SK-N-SH (cell line): ENCODE results near the gene IFNGR1. TPM values are rescaled to one million over a fixed set of nuclear protein-coding genes. Genes with fewer than 3 reads are reported as not detected.

Experiments used
- CTCF ChIA-PET: fragments of 300-600, 350-600 bp; formaldehyde crosslinking; extraction: SDS; loops from one replicate; lab custom pipeline; 2021; lab: Yijun Ruan, JAX
- POLR2A ChIA-PET: fragments of 350-600 bp; sonication (Branson Sonifier 250); formaldehyde crosslinking; extraction: SDS; loops from one replicate; lab custom pipeline; 2020; ENCODE audit warnings: antibody characterized with exemption, inconsistent platforms; lab: Yijun Ruan, JAX
- DNase-seq: peaks from one replicate; pipeline ENCODE4 v3.0.0; 2012
- H2AFZ ChIP-seq: fragments of 200-600 bp; sonication (generic); 2 replicates; pipeline ENCODE4 v1.8.1; 2016; ENCODE audit warnings: antibody characterized with exemption, mild to moderate bottlenecking, low read depth
- H3F3A ChIP-seq: fragments of 200-600 bp; sonication (generic); replicated peaks from 2 replicates; pipeline ENCODE3; 2016; ENCODE audit warnings: antibody characterized with exemption, mild to moderate bottlenecking; ENCODE audit not compliant: insufficient read depth
- H3K27ac ChIP-seq, 2 experiments: fragments of 200-500 bp in 1 of 2; fragments of 200-600 bp in 1 of 2; sonication (Bioruptor generic) in 1 of 2; sonication (generic), shearing (Covaris generic) in 1 of 2; 2 replicates each; pipeline versions ENCODE4 v1.5.1 to v1.6.1; 2014 to 2016; ENCODE audit warnings: low read depth in 2 of 2, inconsistent platforms in 1 of 2, low read length in 1 of 2, mild to moderate bottlenecking in 1 of 2, mixed read lengths in 1 of 2
- H3K27me3 ChIP-seq: fragments of 200-600 bp; sonication (generic), shearing (Covaris generic); 2 replicates; pipeline ENCODE4 v1.6.1; 2016; ENCODE audit warnings: mixed run types; ENCODE audit not compliant: insufficient read depth
- H3K36me3 ChIP-seq, 2 experiments: fragments of 200-500 bp in 1 of 2; fragments of 200-600 bp in 1 of 2; sonication (Bioruptor generic) in 1 of 2; sonication (generic) in 1 of 2; replicated peaks in 1 of 2; 2 replicates each; pipeline versions ENCODE3 to v1.5.1; 2014 to 2016; ENCODE audit warnings: low read length in 1 of 2, mild to moderate bottlenecking in 1 of 2; ENCODE audit not compliant: insufficient read depth in 2 of 2, control insufficient read depth in 1 of 2
- H3K4me1 ChIP-seq, 2 experiments: fragments of 200-500 bp in 1 of 2; fragments of 200-600 bp in 1 of 2; sonication (Bioruptor generic) in 1 of 2; sonication (generic), shearing (Covaris generic) in 1 of 2; 2 replicates each; pipeline versions ENCODE4 v1.5.1 to v1.6.1; 2014 to 2016; ENCODE audit warnings: low read depth in 1 of 2, low read length in 1 of 2, mixed run types in 1 of 2; ENCODE audit not compliant: insufficient read depth in 2 of 2, control insufficient read depth in 1 of 2
- H3K4me2 ChIP-seq: fragments of 200-600 bp; sonication (generic), shearing (Covaris generic); 2 replicates; pipeline ENCODE4 v1.6.1; 2017; ENCODE audit warnings: mixed run types
- H3K4me3 ChIP-seq, 2 experiments: fragments of 200-500 bp in 1 of 2; fragments of 200-600 bp in 1 of 2; sonication (Bioruptor generic) in 1 of 2; sonication (generic), shearing (Covaris generic) in 1 of 2; 2 replicates each; pipeline versions ENCODE4 v1.5.1 to v1.8.1; 2014 to 2016; ENCODE audit warnings: low read depth in 2 of 2, inconsistent platforms in 1 of 2, low read length in 1 of 2, mild to moderate bottlenecking in 1 of 2, mixed read lengths in 1 of 2, moderate library complexity in 1 of 2
- H3K79me2 ChIP-seq: fragments of 200-600 bp; sonication (generic); 2 replicates; pipeline ENCODE4 v1.8.1; 2017; ENCODE audit warnings: mild to moderate bottlenecking; ENCODE audit not compliant: insufficient read depth
- H3K9ac ChIP-seq: fragments of 200-600 bp; sonication (generic); 2 replicates; pipeline ENCODE4 v1.6.1; 2017; ENCODE audit warnings: mixed run types
- H3K9me2 ChIP-seq: fragments of 200-600 bp; sonication (generic); 2 replicates; pipeline ENCODE4 v1.6.1; 2017; ENCODE audit warnings: mixed run types
- H3K9me3 ChIP-seq: fragments of 200-600 bp; sonication (generic); 2 replicates; pipeline ENCODE4 v1.6.1; 2017; ENCODE audit warnings: mixed run types, mild to moderate bottlenecking, moderate library complexity
- H4K20me1 ChIP-seq: fragments of 200-600 bp; sonication (generic); 2 replicates; pipeline ENCODE4 v1.6.1; 2017; ENCODE audit warnings: mild to moderate bottlenecking, mixed run types; ENCODE audit not compliant: insufficient read depth
- EZH2phosphoT487 ChIP-seq: fragments of 200-600 bp; sonication (generic); IDR thresholded peaks from 2 replicates; pipeline ENCODE4 v1.6.1; 2017; ENCODE audit warnings: low read depth, mixed run types, mild to moderate bottlenecking, antibody characterized with exemption, moderate library complexity, borderline replicate concordance
- FOSL2 ChIP-seq: IDR thresholded peaks from 2 replicates; pipeline ENCODE4 v1.4.0; 2012; ENCODE audit warnings: low read depth, mild to moderate bottlenecking, moderate library complexity, borderline replicate concordance
- GABPA ChIP-seq: IDR thresholded peaks from 2 replicates; pipeline ENCODE4 v1.4.0; 2012; ENCODE audit warnings: low read depth, mild to moderate bottlenecking
- JUND ChIP-seq: IDR thresholded peaks from 2 replicates; pipeline ENCODE4 v1.4.0; 2012
- MEF2A ChIP-seq: IDR thresholded peaks from 2 replicates; pipeline ENCODE4 v1.4.0; 2012; ENCODE audit warnings: low read depth, borderline replicate concordance
- MXI1 ChIP-seq: IDR thresholded peaks from 2 replicates; pipeline ENCODE4 v1.6.1; 2012; ENCODE audit warnings: mild to moderate bottlenecking, low read depth, low read length, improper control_type of control experiment
- PBX3 ChIP-seq: IDR thresholded peaks from 2 replicates; pipeline ENCODE4; 2012
- RXRA ChIP-seq: IDR thresholded peaks from 2 replicates; pipeline ENCODE4 v1.4.0; 2012; ENCODE audit warnings: low read depth, mild to moderate bottlenecking, borderline replicate concordance
- SIN3A ChIP-seq: IDR thresholded peaks from 2 replicates; pipeline ENCODE4 v1.6.1; 2012; ENCODE audit warnings: low read depth, mild to moderate bottlenecking, low read length, moderate library complexity, borderline replicate concordance
- TCF12 ChIP-seq: IDR thresholded peaks from 2 replicates; pipeline ENCODE4 v1.4.0; 2012
- USF1 ChIP-seq: IDR thresholded peaks from 2 replicates; pipeline ENCODE4 v1.4.0; 2012; ENCODE audit warnings: low read depth, borderline replicate concordance
- USF2 ChIP-seq: fragments of 150-350 bp; IDR thresholded peaks from 2 replicates; pipeline ENCODE4 v1.6.1; 2017; ENCODE audit warnings: antibody characterized with exemption, low read length, low read depth, borderline replicate concordance
- ZBTB33 ChIP-seq: IDR thresholded peaks from 2 replicates; pipeline ENCODE4 v1.4.0; 2012; ENCODE audit warnings: low read depth, borderline replicate concordance
- WGBS: methylation state at CpG from one replicate; pipeline ENCODE4 v1.1.6; 2017; ENCODE audit warnings: low lambda C conversion rate; 5-methylcytosine and 5-hydroxymethylcytosine counted together
- polyA plus RNA-seq, 3 experiments: library from polyadenylated mRNA; depleted of rRNA; stranded (reverse); fragments of >200 nt; gene quantifications; 2 replicates each; pipeline ENCODE4 v1.2.3, GENCODE V29; 2012

Gene IFNGR1
- polyA plus RNA-seq, 1 of the 3 experiments (the other 2 are of a cell fraction), result 11.5 TPM

GRCh38 chr6:137217801-137218472 lies 1.2 kb downstream of the IFNGR1 start:
- CTCF ChIA-PET, result interaction anchor here (0.9 to 1.2 kb wide), 4 partner anchors 10 to 424 kb away, joined by 3 to 5 read pairs (median 4); no protein-coding TSS in a partner anchor
- H4K20me1 ChIP-seq, result peaks cover 8% of the 10 kb centered on the region
- peaks cover 0 to 3% of the 10 kb centered on the region in 2 experiments for H3K36me3 ChIP-seq
- peak overlapping the region in 1 of 2 experiments; percentile 16; a peak in 1 of 4 replicates for H3K27ac ChIP-seq
- no peak for TF ChIP-seq TCF12
- no peak for TF ChIP-seq USF1
- no peak for TF ChIP-seq GABPA
- 51% methylated on average over 12 of the region's 12 CpGs for WGBS
- no peaks in the 10 kb centered on the region for H3K9me3 ChIP-seq
- H3K4me2 ChIP-seq, result peak overlapping the region; percentile 80
- H2AFZ ChIP-seq, result 0 out of 2 replicates have a peak overlapping the region, but pooled peaks have one; percentile 97
- H3K4me1 ChIP-seq, result peaks cover 0 to 19% of the 10 kb centered on the region in 2 experiments; a peak in 2 of 4 replicates
- peaks cover 56% of the 10 kb centered on the region for H3K79me2 ChIP-seq
- POLR2A ChIA-PET, result interaction anchor here (1.1 kb wide), 1 partner anchor 238 kb away, joined by 3 read pairs; no protein-coding TSS in a partner anchor
- peak overlapping the region; percentile 84; the same call in 1 of the 2 replicates for H3K9ac ChIP-seq
- no peaks in the 10 kb centered on the region for H3F3A ChIP-seq
- DNase-seq, result no peak
- no peaks in the 10 kb centered on the region for H3K9me2 ChIP-seq
- H3K27me3 ChIP-seq, result no peaks in the 10 kb centered on the region
- H3K4me3 ChIP-seq, result peak overlapping the region; percentile 89 to 94

GRCh38 chr6:137216875-137217553 lies 2.2 kb downstream of the IFNGR1 start:
- Histone ChIP-seq H3F3A (no peaks in the 10 kb centered on the region), H3K36me3 (peaks cover 0 to 3% of the 10 kb centered on the region in 2 experiments), H4K20me1 (peaks cover 13% of the 10 kb centered on the region), H3K9me3 (no peaks in the 10 kb centered on the region), H3K9ac (no peak overlapping the region), H3K27me3 (no peaks in the 10 kb centered on the region), H3K4me1 (peaks cover 0 to 19% of the 10 kb centered on the region in 2 experiments; a peak in 2 of 4 replicates), H3K9me2 (no peaks in the 10 kb centered on the region), H3K4me3 (peak overlapping the region in 1 of 2 experiments; percentile 14; a peak in 1 of 4 replicates), H3K79me2 (peaks cover 65% of the 10 kb centered on the region), H3K4me2 (peak overlapping the region; percentile 80; the same call in 1 of the 2 replicates), H3K27ac (no peak overlapping the region; a peak in 1 of 4 replicates), H2AFZ (no peak overlapping the region)
- CTCF ChIA-PET, result interaction anchor here (1.0 to 2.1 kb wide), 5 partner anchors 11 to 425 kb away, joined by 4 to 8 read pairs (median 4); partner anchors contain the start of gene MAP3K5
- DNase-seq, result no peak
- POLR2A ChIA-PET, result interaction anchor here (1.1 kb wide), 1 partner anchor 237 kb away, joined by 3 read pairs; no protein-coding TSS in a partner anchor
- 76% methylated on average over 12 of the region's 12 CpGs for WGBS
- TF ChIP-seq MEF2A (no peak), SIN3A (no peak)

GRCh38 chr6:137216106-137216505 lies 3.1 kb downstream of the IFNGR1 start:
- Histone ChIP-seq H3K4me2 (no peak overlapping the region), H3K36me3 (peaks cover 0 to 3% of the 10 kb centered on the region in 2 experiments), H4K20me1 (peaks cover 13% of the 10 kb centered on the region), H3K4me3 (no peak overlapping the region), H3K27me3 (no peaks in the 10 kb centered on the region), H3K79me2 (peaks cover 74% of the 10 kb centered on the region), H3K9ac (no peak overlapping the region), H3K4me1 (peaks cover 0 to 19% of the 10 kb centered on the region in 2 experiments; a peak in 2 of 4 replicates), H3F3A (no peaks in the 10 kb centered on the region), H2AFZ (no peak overlapping the region), H3K27ac (no peak overlapping the region), H3K9me2 (no peaks in the 10 kb centered on the region), H3K9me3 (no peaks in the 10 kb centered on the region)
- POLR2A ChIA-PET, result no interaction called here
- no peak for DNase-seq
- CTCF ChIA-PET, result interaction anchor here (1.3 to 2.1 kb wide), 2 partner anchors 122 to 424 kb away, joined by 4 to 8 read pairs; partner anchors contain the start of gene MAP3K5
- no peak for TF ChIP-seq ZBTB33
- no peak for TF ChIP-seq PBX3
- no peak for TF ChIP-seq EZH2phosphoT487
- no peak for TF ChIP-seq SIN3A
- no peak for TF ChIP-seq FOSL2
- no peak for TF ChIP-seq MXI1
- no peak for TF ChIP-seq RXRA
- TF ChIP-seq USF2, result no peak
- TF ChIP-seq MEF2A, result no peak
- no peak for TF ChIP-seq TCF12
- TF ChIP-seq JUND, result no peak
